ENCODE data around the gene POU2F1. TPM values are rescaled to one million over a fixed set of nuclear protein-coding genes. Genes with fewer than 3 reads are reported as not detected.

POU2F1 gene
- total and polyA plus RNA-seq, 2 donors: 2.6 to 4.1 TPM

GRCh38 chr1:167455786-167456446, 235.2 kb downstream of the POU2F1 start:
- H3K4me1 ChIP-seq (ENCODE audit: control insufficient read depth in 2 of 2, insufficient read depth in 2 of 2, low read length in 2 of 2): peaks cover 48 to 77% of the 10 kb centered on the region in 2 donors
- H3K27me3 ChIP-seq (ENCODE audit: control insufficient read depth in 2 of 2, insufficient read depth in 1 of 2, low read length in 1 of 2): no peaks in the 10 kb centered on the region

GRCh38 chr1:167456524-167456923, 235.8 kb downstream of the POU2F1 start:
- peaks cover 42 to 77% of the 10 kb centered on the region in 2 donors for H3K4me1 ChIP-seq (ENCODE audit: control insufficient read depth in 2 of 2, insufficient read depth in 2 of 2, low read length in 2 of 2)
- no peaks in the 10 kb centered on the region for H3K9me3 ChIP-seq (ENCODE audit: control insufficient read depth in 2 of 2, insufficient read depth in 1 of 2, low read length in 1 of 2)
- H3K27me3 ChIP-seq (ENCODE audit: control insufficient read depth in 2 of 2, insufficient read depth in 1 of 2, low read length in 1 of 2): no peaks in the 10 kb centered on the region
- DNase-seq (ENCODE audit: low read depth in 6 of 9, low spot score in 9 of 9): peak in 1 of 9 donors; percentile 55
- peak overlapping the region; percentile 96 to 98 for H3K27ac ChIP-seq (ENCODE audit: low read depth in 1 of 2, low read length in 1 of 2)
- WGBS: 86% methylated on average over 5 of the region's 5 CpGs
- peaks cover 22 to 49% of the 10 kb centered on the region in 2 donors for H3K36me3 ChIP-seq (ENCODE audit: control insufficient read depth in 2 of 2, insufficient read depth in 2 of 2, low read length in 1 of 2)
- peak overlapping the region; percentile 69 to 82 for H3K4me3 ChIP-seq (ENCODE audit: low read length in 2 of 2)

More at GRCh38 chr1:167455786-167456446, 235.2 kb downstream of the POU2F1 start:
- Histone ChIP-seq H3K36me3 (ENCODE audit: control insufficient read depth in 2 of 2, insufficient read depth in 2 of 2, low read length in 1 of 2) (peaks cover 16 to 45% of the 10 kb centered on the region in 2 donors), H3K4me3 (ENCODE audit: low read length in 2 of 2) (peak overlapping the region; percentile 69 to 82), H3K9me3 (ENCODE audit: control insufficient read depth in 2 of 2, insufficient read depth in 1 of 2, low read length in 1 of 2) (no peaks in the 10 kb centered on the region), H3K27ac (ENCODE audit: low read depth in 1 of 2, low read length in 1 of 2) (peak overlapping the region; percentile 96 to 98)
- DNase-seq (ENCODE audit: low read depth in 6 of 9, low spot score in 9 of 9): peak in 5 of 9 donors; percentile 66 to 91 (median 78)
- WGBS: under 1% methylated on average over 23 of the region's 23 CpGs

- no peaks in the 10 kb centered on the region for H3K9me3 ChIP-seq (ENCODE audit: control insufficient read depth in 2 of 2, insufficient read depth in 1 of 2, low read length in 1 of 2)
- no peaks in the 10 kb centered on the region for H3K27me3 ChIP-seq (ENCODE audit: control insufficient read depth in 2 of 2, insufficient read depth in 1 of 2, low read length in 1 of 2)
- peaks cover 38 to 77% of the 10 kb centered on the region in 2 donors for H3K4me1 ChIP-seq (ENCODE audit: control insufficient read depth in 2 of 2, insufficient read depth in 2 of 2, low read length in 2 of 2)
- peaks cover 25 to 51% of the 10 kb centered on the region in 2 donors for H3K36me3 ChIP-seq (ENCODE audit: control insufficient read depth in 2 of 2, insufficient read depth in 2 of 2, low read length in 1 of 2)
- H3K4me3 ChIP-seq (ENCODE audit: low read length in 2 of 2): peak overlapping the region in 1 of 2 donors; percentile 69
- no peak for DNase-seq (ENCODE audit: low read depth in 6 of 9, low spot score in 9 of 9)
- H3K27ac ChIP-seq (ENCODE audit: low read depth in 1 of 2, low read length in 1 of 2): peak overlapping the region; percentile 96 to 98
- 94% methylated on average over 8 of the region's 8 CpGs for WGBS
These were observed 236.2 kb downstream of the POU2F1 start for GRCh38 chr1:167456926-167457325.

GRCh38 chr1:167457936-167458584, 237.4 kb downstream of the POU2F1 start:
- H3K9me3 ChIP-seq (ENCODE audit: control insufficient read depth in 2 of 2, insufficient read depth in 1 of 2, low read length in 1 of 2): no peaks in the 10 kb centered on the region
- no peak for DNase-seq (ENCODE audit: low read depth in 6 of 9, low spot score in 9 of 9)
- peaks cover 30 to 55% of the 10 kb centered on the region in 2 donors for H3K36me3 ChIP-seq (ENCODE audit: control insufficient read depth in 2 of 2, insufficient read depth in 2 of 2, low read length in 1 of 2)
- WGBS: 83% methylated on average over 11 of the region's 11 CpGs
- peak overlapping the region; percentile 96 to 98 for H3K27ac ChIP-seq (ENCODE audit: low read depth in 1 of 2, low read length in 1 of 2)
- H3K4me3 ChIP-seq (ENCODE audit: low read length in 2 of 2): no peak overlapping the region
- H3K4me1 ChIP-seq (ENCODE audit: control insufficient read depth in 2 of 2, insufficient read depth in 2 of 2, low read length in 2 of 2): peaks cover 33 to 79% of the 10 kb centered on the region in 2 donors
- H3K27me3 ChIP-seq (ENCODE audit: control insufficient read depth in 2 of 2, insufficient read depth in 1 of 2, low read length in 1 of 2): no peaks in the 10 kb centered on the region

GRCh38 chr1:167460836-167461235, 240.2 kb downstream of the POU2F1 start:
- 72% methylated on average over 14 of the region's 14 CpGs for WGBS
- peaks cover 25 to 79% of the 10 kb centered on the region in 2 donors for H3K4me1 ChIP-seq (ENCODE audit: control insufficient read depth in 2 of 2, insufficient read depth in 2 of 2, low read length in 2 of 2)

GRCh38 chr1:167462341-167462740, 241.7 kb downstream of the POU2F1 start:
- Histone ChIP-seq H3K9me3 (ENCODE audit: control insufficient read depth in 2 of 2, insufficient read depth in 1 of 2, low read length in 1 of 2) (no peaks in the 10 kb centered on the region), H3K4me3 (ENCODE audit: low read length in 2 of 2) (no peak overlapping the region), H3K36me3 (ENCODE audit: control insufficient read depth in 2 of 2, insufficient read depth in 2 of 2, low read length in 1 of 2) (peaks cover 38 to 73% of the 10 kb centered on the region in 2 donors), H3K27me3 (ENCODE audit: control insufficient read depth in 2 of 2, insufficient read depth in 1 of 2, low read length in 1 of 2) (no peaks in the 10 kb centered on the region), H3K27ac (ENCODE audit: low read depth in 1 of 2, low read length in 1 of 2) (peak overlapping the region in 1 of 2 donors; percentile 78), H3K4me1 (ENCODE audit: control insufficient read depth in 2 of 2, insufficient read depth in 2 of 2, low read length in 2 of 2) (peaks cover 16 to 70% of the 10 kb centered on the region in 2 donors)
- no peak for DNase-seq (ENCODE audit: low read depth in 6 of 9, low spot score in 9 of 9)
- WGBS: 89% methylated on average over 8 of the region's 8 CpGs

More at GRCh38 chr1:167460836-167461235, 240.2 kb downstream of the POU2F1 start:
- H3K36me3 ChIP-seq (ENCODE audit: control insufficient read depth in 2 of 2, insufficient read depth in 2 of 2, low read length in 1 of 2): peaks cover 34 to 73% of the 10 kb centered on the region in 2 donors
- H3K27ac ChIP-seq (ENCODE audit: low read depth in 1 of 2, low read length in 1 of 2): peak overlapping the region; percentile 50 to 72
- no peaks in the 10 kb centered on the region for H3K27me3 ChIP-seq (ENCODE audit: control insufficient read depth in 2 of 2, insufficient read depth in 1 of 2, low read length in 1 of 2)
- H3K9me3 ChIP-seq (ENCODE audit: control insufficient read depth in 2 of 2, insufficient read depth in 1 of 2, low read length in 1 of 2): no peaks in the 10 kb centered on the region
- peak in 2 of 9 donors; percentile 45 to 67 for DNase-seq (ENCODE audit: low read depth in 6 of 9, low spot score in 9 of 9)
- H3K4me3 ChIP-seq (ENCODE audit: low read length in 2 of 2): no peak overlapping the region

- Histone ChIP-seq H3K4me3 (ENCODE audit: low read length in 2 of 2) (no peak overlapping the region), H3K4me1 (ENCODE audit: control insufficient read depth in 2 of 2, insufficient read depth in 2 of 2, low read length in 2 of 2) (peaks cover 11 to 66% of the 10 kb centered on the region in 2 donors), H3K27ac (ENCODE audit: low read depth in 1 of 2, low read length in 1 of 2) (peak overlapping the region in 1 of 2 donors; percentile 54), H3K9me3 (ENCODE audit: control insufficient read depth in 2 of 2, insufficient read depth in 1 of 2, low read length in 1 of 2) (no peaks in the 10 kb centered on the region), H3K27me3 (ENCODE audit: control insufficient read depth in 2 of 2, insufficient read depth in 1 of 2, low read length in 1 of 2) (no peaks in the 10 kb centered on the region), H3K36me3 (ENCODE audit: control insufficient read depth in 2 of 2, insufficient read depth in 2 of 2, low read length in 1 of 2) (peaks cover 39 to 74% of the 10 kb centered on the region in 2 donors)
- 92% methylated on average over 4 of the region's 4 CpGs for WGBS
- DNase-seq (ENCODE audit: low read depth in 6 of 9, low spot score in 9 of 9): no peak
These were observed 242.4 kb downstream of the POU2F1 start for GRCh38 chr1:167463080-167463479.

- H3K27ac ChIP-seq (ENCODE audit: low read depth in 1 of 2, low read length in 1 of 2): peak overlapping the region in 1 of 2 donors; percentile 20
- H3K4me3 ChIP-seq (ENCODE audit: low read length in 2 of 2): no peak overlapping the region
- H3K4me1 ChIP-seq (ENCODE audit: control insufficient read depth in 2 of 2, insufficient read depth in 2 of 2, low read length in 2 of 2): peaks cover 10 to 66% of the 10 kb centered on the region in 2 donors
- H3K36me3 ChIP-seq (ENCODE audit: control insufficient read depth in 2 of 2, insufficient read depth in 2 of 2, low read length in 1 of 2): peaks cover 34 to 65% of the 10 kb centered on the region in 2 donors
- no peaks in the 10 kb centered on the region for H3K27me3 ChIP-seq (ENCODE audit: control insufficient read depth in 2 of 2, insufficient read depth in 1 of 2, low read length in 1 of 2)
- no peak for DNase-seq (ENCODE audit: low read depth in 6 of 9, low spot score in 9 of 9)
- 96% methylated on average over 6 of the region's 6 CpGs for WGBS
- no peaks in the 10 kb centered on the region for H3K9me3 ChIP-seq (ENCODE audit: control insufficient read depth in 2 of 2, insufficient read depth in 1 of 2, low read length in 1 of 2)
These were observed 243.3 kb downstream of the POU2F1 start for GRCh38 chr1:167463875-167464575.

All from thymus (tissue), 11 donors.